ENCODE results near the gene RRM2. TPM values are rescaled to one million over a fixed set of nuclear protein-coding genes. Genes with fewer than 3 reads are reported as not detected.

The RRM2 gene
- total and polyA plus RNA-seq, 2 of the 4 experiments (the other 2 are of a cell fraction) = 53.6 to 68.5 TPM

DNA sequence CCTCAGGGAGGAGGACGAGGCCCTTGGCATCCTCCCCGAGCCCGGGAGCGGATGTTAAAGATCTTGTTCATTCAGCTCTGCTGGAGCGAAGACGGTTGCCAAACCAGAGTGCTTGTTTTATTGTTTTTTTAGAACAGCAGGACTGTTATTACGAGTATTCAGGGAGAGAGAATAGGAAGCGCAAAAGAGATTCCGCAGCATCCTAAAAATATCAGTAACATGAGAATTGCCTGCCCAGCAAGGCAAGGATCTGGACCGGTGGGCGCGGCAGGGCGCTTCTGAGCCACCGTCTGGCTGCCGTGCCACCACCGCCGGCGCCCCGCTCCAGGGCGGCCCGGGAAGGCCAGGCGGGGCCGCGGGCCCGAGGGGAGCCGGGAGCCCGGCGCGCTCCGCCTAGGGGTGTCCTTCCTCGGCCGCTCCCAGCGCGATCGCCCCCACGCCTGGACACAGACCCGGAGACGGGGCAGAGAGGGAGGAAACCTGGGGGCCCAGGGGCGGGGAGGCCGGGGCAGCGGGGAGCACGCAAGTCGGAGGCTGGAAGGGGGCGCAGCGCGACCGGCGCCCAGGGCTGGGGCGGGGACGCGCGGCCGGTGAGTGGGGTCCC lies 43.2 kb upstream of the RRM2 start:
- Histone ChIP-seq H3K36me3 (ENCODE audit: control insufficient read depth, insufficient read depth, low read length) (no peaks in the 10 kb centered on the region), H2BK20ac (ENCODE audit: low read depth, low read length) (no peak overlapping the region), H3K4me3 (ENCODE audit: insufficient read depth, low read depth, low read length) (peak overlapping the region; percentile 52), H3K4ac (ENCODE audit: low read depth, low read length) (no peak overlapping the region), H3K9ac (ENCODE audit: low read depth, low read length) (no peak overlapping the region), H2AK9ac (replicated peaks; ENCODE audit: low read depth, low read length, poor library complexity) (no peak overlapping the region), H4K8ac (ENCODE audit: low read depth in 2 of 2, low read length in 2 of 2) (no peak overlapping the region), H3K9me1 (ENCODE audit: insufficient read depth, low read length) (no peaks in the 10 kb centered on the region; the same call in 1 of the 2 replicates), H2BK15ac (ENCODE audit: low read depth, low read length) (no peak overlapping the region), H3K4me2 (ENCODE audit: low read depth, low read length) (peak overlapping the region; percentile 79), H3K23ac (ENCODE audit: low read depth, low read length) (no peak overlapping the region), H3K18ac (ENCODE audit: low read depth, low read length) (no peak overlapping the region), H3K56ac (ENCODE audit: extremely low read depth, insufficient read depth, low read length) (no peak overlapping the region), H2BK5ac (ENCODE audit: low read depth, low read length, poor library complexity, severe bottlenecking) (no peak overlapping the region), H2BK120ac (ENCODE audit: low read depth, low read length) (no peak overlapping the region), H2AFZ (replicated peaks; ENCODE audit: low read length, poor library complexity) (peak overlapping the region; percentile 82), H3K14ac (replicated peaks; ENCODE audit: low read depth, low read length) (no peak overlapping the region), H4K20me1 (ENCODE audit: insufficient read depth, low read length) (0 out of 2 replicates have a peak, but pooled peaks cover 3% of the 10 kb centered on the region), H3K9me3 (ENCODE audit: control insufficient read depth, insufficient read depth, low read length) (no peaks in the 10 kb centered on the region), H2AK5ac (ENCODE audit: low read depth, low read length) (no peak overlapping the region), H4K91ac (ENCODE audit: insufficient read depth, low read depth, low read length) (no peak overlapping the region), H3K27me3 (ENCODE audit: control insufficient read depth, insufficient read depth, low read length) (peaks cover 64% of the 10 kb centered on the region), H3K27ac (ENCODE audit: insufficient read depth, low read length) (no peak overlapping the region), H3K4me1 (ENCODE audit: control insufficient read depth, insufficient read depth, low read length) (0 out of 2 replicates have a peak, but pooled peaks cover 2% of the 10 kb centered on the region), H4K5ac (ENCODE audit: low read depth, low read length) (no peak overlapping the region), H3K79me1 (ENCODE audit: low read depth in 1 of 2, low read length in 2 of 2) (no peaks in the 10 kb centered on the region)
- intact Hi-C loops (cut with micrococcal nuclease) = loop anchor here (10.0 kb wide), 1 partner anchor 325 kb away; no protein-coding TSS in a partner anchor
- CTCF ChIA-PET = interaction anchor here (0.6 to 1.3 kb wide), 3 partner anchors 9 to 885 kb away, joined by 3 to 5 read pairs (median 3); no protein-coding TSS in a partner anchor
- POLR2A ChIA-PET (ENCODE audit: unreplicated experiment) = no interaction called here
- BruUV-seq (replicated peaks) = no TSS peak
- ATAC-seq (ENCODE audit: low read depth) = peak; percentile 74
- dilution Hi-C loops (cut with HindIII; ENCODE audit: low sequenced_read_pairs, unreplicated experiment) = no loop called here
- no peak for TF ChIP-seq RAD21 (IDR thresholded peaks at IDR 0.05; ENCODE audit: low read length)
- no peak for TF ChIP-seq CEBPB (IDR thresholded peaks at IDR 0.05; ENCODE audit: low read depth, low read length)
- TF ChIP-seq ELK1 (IDR thresholded peaks at IDR 0.05; ENCODE audit: borderline replicate concordance, low read depth, low read length) = no peak
- TF ChIP-seq SMC3 (IDR thresholded peaks at IDR 0.05; ENCODE audit: low read depth, low read length) = no peak
- peak; percentile 58 for DNase-seq
- in situ Hi-C loops (cut with MboI; ENCODE audit: low sequenced_read_pairs) = loop anchor here (5.0 to 10.0 kb wide), 2 partner anchors 353 to 585 kb away; no protein-coding TSS in a partner anchor
- WGBS, 2 experiments (ENCODE audit: extremely low coverage in 2 of 2, insufficient read length in 1 of 2) = 1% methylated on average over 42 of the region's 53 CpGs; no CpG with 5 or more reads in 1 of the 2 experiments
